Measurements from ENCODE around the gene NINJ1.
A peak's percentile ranks its signal among the peaks of the same experiment; 100 is the strongest.

The NINJ1 gene

DNA sequence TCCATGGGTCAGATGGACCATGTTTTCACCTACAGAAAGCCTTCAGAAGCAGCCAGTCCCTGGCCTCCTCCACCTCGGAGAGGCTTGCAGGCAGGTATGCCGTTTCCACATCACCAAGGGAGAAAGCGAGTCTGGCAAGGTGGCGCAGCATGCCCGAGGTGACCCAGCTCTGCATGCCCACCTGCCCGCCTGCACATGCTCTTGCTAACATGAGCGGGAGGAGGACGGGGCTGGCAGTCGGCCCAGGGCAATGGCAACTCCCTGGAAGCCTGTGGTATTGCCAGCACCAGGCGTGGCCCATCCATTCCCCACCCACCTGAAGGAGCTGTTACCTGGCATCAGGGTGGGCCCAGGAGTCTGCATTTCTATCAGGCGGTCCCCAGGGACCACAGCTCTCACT lies 3.3 kb upstream of the NINJ1 start:
- DNase-seq (ENCODE audit: low read depth), result no peak
- no peak overlapping the region for H3K4me3 ChIP-seq (ENCODE audit: low read length)
- TF ChIP-seq, protein P1, sequence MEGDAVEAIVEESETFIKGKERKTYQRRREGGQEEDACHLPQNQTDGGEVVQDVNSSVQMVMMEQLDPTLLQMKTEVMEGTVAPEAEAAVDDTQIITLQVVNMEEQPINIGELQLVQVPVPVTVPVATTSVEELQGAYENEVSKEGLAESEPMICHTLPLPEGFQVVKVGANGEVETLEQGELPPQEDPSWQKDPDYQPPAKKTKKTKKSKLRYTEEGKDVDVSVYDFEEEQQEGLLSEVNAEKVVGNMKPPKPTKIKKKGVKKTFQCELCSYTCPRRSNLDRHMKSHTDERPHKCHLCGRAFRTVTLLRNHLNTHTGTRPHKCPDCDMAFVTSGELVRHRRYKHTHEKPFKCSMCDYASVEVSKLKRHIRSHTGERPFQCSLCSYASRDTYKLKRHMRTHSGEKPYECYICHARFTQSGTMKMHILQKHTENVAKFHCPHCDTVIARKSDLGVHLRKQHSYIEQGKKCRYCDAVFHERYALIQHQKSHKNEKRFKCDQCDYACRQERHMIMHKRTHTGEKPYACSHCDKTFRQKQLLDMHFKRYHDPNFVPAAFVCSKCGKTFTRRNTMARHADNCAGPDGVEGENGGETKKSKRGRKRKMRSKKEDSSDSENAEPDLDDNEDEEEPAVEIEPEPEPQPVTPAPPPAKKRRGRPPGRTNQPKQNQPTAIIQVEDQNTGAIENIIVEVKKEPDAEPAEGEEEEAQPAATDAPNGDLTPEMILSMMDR (conservative IDR thresholded peaks at IDR 0.05; ENCODE audit: low read depth, low read length), result no peak

DNA sequence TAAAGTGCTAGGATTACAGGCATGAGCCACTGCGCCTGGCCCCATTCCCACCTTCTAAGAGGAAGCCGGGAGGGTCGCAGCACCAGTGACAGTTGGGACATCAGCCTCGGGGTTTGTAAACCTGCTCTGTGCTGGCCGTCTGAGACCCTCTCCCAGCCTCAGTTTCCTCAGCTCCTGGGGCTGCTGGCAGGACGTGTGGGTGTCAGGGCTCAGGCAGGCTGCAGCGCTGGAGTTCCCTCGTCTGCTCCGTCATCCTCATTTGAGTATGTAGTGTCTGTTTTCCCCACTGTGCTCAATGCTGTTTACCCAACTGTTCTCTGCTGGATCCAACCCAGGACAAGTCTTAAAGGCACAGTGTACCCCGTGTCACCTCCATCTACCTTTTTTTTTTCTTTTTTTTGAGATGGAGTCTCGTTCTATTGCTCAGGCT lies 2.0 kb upstream of the NINJ1 start:
- no peak for DNase-seq (ENCODE audit: low read depth)
- H3K4me3 ChIP-seq (ENCODE audit: low read length), result no peak overlapping the region
- TF ChIP-seq, protein P1 (conservative IDR thresholded peaks at IDR 0.05; ENCODE audit: low read depth, low read length), result no peak

DNA sequence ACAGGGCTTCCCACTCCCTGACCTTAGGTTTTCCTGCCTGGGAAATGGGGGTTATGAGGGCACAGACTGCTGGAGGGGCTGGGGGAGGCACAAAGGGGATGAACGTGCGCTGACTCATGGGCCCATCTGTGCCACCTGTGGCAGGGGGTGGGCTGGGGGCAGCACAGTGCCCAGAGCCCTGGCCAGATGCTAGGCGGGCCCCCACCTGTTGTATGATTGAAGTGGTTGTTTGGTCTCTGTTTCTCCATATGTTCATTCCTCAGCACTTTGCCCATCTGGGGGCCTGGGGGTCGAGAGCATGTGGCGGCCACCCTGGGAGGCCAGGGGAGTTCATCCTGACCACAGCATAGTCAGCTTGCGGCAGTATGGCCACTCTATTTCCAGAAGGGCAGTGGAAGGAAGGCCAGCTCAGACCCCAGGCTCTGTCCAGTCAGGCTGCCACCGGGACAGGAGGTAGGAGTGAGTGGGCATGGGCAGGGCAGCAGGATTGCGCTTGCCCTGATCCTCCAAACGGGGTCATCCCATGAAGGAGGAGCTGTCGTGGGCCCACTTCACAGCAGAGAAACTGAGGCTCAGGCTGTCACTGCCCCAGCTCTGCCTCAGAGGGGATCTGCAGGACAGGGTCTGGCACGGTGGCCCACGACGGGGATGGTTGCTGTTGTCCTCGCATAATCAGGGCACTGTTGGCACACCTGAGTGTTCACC lies 841 bp upstream of the NINJ1 start:
- TF ChIP-seq, protein P1 (conservative IDR thresholded peaks at IDR 0.05; ENCODE audit: low read depth, low read length), result no peak
- H3K4me3 ChIP-seq (ENCODE audit: low read length), result peak overlapping the region; percentile 65
- DNase-seq (ENCODE audit: low read depth), result no peak

DNA sequence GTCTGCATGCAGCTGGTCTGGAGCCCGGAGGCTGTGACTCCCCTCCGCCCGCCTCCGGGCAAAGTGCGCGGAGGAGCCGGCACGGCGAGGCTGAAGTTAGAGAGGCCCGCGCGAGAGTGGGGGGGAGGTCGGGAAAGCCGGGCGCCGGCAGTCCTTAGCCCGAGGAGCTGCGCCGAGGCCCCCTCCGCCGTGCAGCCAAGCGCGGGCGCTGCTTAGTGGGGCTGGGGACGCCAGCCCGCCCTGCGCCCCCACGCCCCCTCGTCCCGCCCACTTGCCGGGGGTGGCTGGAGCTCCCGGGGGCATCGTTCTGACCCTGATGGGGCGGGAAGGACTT lies 403 bp downstream of the NINJ1 start:
- TF ChIP-seq, protein P1 (conservative IDR thresholded peaks at IDR 0.05; ENCODE audit: low read depth, low read length), result no peak
- DNase-seq (ENCODE audit: low read depth), result peak; percentile 48
- peak overlapping the region; percentile 65 for H3K4me3 ChIP-seq (ENCODE audit: low read length)

DNA sequence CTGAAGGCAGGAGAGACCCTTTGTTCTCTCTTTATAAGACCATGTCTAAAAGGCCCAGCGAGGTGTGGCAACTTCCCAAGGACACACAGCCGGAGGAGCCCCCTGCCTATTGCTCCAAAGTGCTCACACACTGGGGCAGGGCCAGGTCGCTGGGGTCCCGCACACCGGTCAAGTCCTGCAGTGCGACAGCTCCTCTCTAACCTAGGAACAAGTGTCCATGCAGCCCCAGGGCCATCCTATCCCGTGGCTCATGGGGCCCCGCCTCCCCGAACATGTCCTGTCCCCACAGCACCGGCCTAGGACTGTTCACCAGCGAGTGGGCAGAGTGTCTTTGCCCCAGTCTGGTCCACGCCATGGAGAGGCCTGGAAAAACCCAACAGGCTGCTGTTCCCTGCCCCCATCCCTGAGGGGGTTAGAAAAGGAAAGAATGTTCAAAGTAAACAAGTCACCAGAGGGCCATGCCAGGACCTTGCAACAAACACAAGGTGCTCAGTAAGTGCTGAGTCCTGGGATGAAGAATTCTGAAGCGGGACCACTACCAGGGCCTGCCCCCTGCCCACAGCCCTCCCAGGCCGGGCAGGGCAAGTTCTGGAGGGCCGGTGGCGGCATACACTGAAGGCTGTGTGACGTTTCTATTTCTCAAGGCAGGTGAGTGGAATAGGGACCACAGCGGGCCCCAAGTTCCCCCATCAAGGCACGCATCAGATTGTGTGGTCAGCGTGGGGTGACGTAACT lies 938 bp downstream of the NINJ1 start:
- H3K4me3 ChIP-seq (ENCODE audit: low read length), result peak overlapping the region; percentile 65
- TF ChIP-seq, protein P1 (conservative IDR thresholded peaks at IDR 0.05; ENCODE audit: low read depth, low read length), result no peak
- DNase-seq (ENCODE audit: low read depth), result no peak

DNA sequence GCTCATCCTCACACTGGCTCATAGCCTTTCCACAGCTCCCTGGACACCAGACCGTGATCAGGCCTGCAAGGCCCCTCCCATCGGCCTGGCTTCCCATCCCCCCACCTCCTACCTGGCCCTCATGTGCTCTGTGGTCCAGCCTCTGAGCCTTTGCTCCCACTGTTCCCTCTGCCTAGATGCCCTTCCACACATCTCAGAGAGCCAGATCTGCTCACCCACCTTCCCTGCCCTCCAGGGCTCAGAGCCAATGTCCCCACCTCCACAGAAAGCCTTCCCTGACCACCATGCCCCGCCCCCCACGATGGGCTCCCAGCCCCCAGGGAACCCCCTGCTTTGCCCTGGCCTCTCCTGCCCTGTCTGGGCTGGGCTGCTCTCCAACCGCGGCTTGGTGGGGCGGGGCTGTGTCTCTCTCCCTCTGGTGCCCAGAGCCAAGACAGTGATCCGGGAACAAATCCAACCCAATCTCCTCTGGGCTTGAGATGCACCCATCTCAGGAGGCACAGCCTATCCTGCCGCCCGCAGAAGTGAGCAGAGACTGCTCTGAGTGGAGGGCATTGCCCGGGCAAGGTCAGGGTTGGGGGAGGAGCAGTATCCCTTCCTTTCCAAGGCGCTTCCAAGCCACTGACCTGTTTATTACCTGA lies 1.6 kb downstream of the NINJ1 start:
- H3K4me3 ChIP-seq (ENCODE audit: low read length), result peak overlapping the region; percentile 65
- TF ChIP-seq, protein P1 (conservative IDR thresholded peaks at IDR 0.05; ENCODE audit: low read depth, low read length), result no peak
- DNase-seq (ENCODE audit: low read depth), result no peak

Data from retinal pigment epithelial cell (primary cell).